HG02943 (cell line): ENCODE results near the gene RNGTT.

Source experiments
- ATAC-seq: cut with Tn5 transposase; IDR thresholded peaks from one replicate; pipeline ENCODE4 v1.9.1; 2021; ENCODE audit warnings: mild to moderate bottlenecking, low read depth, moderate library complexity; ENCODE audit not compliant: unreplicated experiment

RNGTT gene

DNA sequence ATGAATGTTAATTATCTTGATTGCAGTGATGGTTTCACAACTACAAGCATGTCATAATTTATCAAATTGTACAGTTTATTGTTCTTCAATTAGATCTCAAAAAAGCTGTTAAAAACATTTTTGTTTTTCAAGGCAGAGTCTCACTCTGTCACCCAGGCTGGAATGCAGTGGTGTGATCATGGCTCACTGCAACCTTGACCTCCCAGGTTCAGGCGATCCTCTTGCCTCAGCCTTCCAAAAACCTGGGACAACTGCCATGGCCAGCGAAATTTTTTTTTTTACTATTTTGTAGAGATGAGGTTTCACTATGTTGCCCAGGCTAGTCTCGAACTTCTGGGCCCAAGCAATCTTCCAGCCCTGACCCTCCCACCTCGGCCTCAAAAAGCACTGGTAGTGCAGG lies 286.1 kb downstream of the RNGTT start:
- ATAC-seq: no peak

DNA sequence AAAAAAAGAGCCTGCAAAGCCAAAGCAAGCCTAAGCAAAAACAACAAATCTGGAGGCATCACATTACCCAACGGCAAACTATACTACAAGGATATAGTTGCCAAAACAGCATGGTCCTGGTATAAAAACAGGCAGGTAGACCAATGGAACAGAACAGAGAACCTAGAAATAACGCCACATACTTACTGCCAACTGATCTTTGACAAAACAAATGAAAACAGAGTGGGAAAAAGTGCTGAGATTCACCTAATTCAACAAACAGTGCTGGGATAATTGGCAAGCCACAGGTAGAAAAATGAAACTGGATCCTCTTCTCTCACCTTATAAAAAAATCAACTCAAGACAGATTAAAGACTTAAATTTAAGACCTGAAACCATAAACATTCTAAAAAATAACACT lies 291.8 kb downstream of the RNGTT start:
- no peak for ATAC-seq

DNA sequence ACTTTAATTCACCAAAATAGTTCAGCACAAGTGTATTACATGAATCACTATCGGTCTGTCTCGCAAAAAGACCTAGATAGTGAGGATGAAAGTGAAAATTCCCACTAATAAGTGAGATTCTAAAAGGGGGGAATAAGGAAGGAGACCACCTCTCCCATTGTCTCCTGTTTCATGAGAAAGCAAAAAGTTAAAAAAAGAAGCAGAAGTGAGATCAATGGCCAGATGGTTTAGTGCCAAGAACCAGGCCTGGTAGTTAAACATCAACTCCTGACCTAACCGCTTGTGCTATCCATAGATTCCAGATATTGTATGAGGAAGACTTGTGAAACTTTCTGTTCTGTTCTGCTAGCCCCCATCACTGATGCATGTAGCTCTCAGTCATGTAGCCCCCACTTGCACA lies 293.0 kb downstream of the RNGTT start:
- ATAC-seq: no peak

DNA sequence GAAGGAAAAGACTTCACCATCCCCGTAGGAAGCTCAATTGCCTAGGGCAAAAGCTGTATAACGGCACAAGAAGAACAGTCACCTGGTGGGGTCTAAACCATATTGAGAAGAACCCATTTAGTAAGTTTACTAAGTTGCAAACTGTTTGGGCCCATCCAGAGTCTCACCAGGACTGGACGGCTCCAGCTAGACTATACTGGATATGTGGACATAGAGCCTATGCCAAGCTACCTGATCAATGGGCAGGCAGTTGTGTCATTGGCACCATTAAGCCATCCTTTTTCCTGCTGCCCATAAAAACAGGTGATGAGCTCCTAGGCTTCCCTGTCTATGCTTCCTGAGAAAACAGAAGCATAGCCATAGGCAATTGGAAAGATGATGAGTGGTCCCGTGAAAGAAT lies 293.9 kb downstream of the RNGTT start:
- no peak for ATAC-seq

DNA sequence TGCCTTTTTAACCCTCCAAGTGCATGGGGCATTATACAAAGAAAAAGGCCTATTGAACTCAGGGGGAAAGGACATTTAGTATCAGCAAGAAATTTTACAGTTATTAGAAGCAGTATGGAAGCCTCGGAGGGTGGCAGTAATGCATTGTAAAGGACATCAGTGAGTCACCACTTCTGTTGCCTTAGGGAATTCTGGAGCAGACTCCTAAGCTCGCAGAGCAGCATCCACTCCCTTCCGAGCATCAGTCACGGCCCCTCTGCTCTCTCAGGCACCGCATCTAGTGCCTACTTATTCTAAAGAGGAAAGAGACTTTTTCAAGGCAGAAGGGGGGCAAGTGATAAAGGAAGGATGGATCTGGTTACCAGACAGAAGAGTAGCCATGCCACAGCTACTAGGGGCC lies 296.5 kb downstream of the RNGTT start:
- no peak for ATAC-seq

DNA sequence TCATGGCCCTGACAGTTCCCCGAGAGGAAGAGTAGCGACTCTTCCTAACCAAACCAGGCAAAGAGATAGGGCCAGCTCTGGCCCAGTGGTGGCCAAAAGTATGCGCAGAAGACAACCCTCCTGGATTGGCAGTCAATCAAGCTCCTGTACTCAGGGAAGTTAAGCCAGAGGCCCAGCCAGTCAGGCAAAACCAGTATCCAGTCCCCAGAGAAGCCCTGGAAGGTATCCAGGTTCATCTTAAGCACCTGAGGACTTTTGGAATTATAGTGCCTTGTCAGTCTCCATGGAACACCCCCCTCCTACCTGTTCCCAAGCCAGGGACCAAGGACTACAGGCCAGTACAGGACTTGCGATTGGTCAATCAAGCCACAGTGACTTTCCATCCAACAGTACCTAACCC lies 298.3 kb downstream of the RNGTT start:
- ATAC-seq: no peak

DNA sequence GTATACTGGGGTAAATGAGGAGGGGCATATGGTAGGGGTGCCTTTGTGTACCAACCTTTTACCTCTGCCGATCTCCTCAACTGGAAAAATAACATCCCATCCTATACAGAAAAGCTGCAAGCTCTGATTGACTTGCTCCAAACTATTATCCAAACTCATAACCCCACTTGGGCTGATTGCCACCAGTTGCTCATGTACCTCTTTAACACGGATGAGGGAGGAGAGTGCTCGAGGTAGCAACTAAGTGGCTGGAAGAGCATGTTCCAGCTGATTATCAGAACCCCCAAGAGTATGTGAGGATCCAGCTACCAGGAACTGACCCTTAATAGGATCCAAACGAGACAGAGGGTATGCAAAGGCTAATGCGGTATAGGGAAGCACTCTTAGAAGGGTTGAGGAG lies 299.6 kb downstream of the RNGTT start:
- no peak for ATAC-seq

DNA sequence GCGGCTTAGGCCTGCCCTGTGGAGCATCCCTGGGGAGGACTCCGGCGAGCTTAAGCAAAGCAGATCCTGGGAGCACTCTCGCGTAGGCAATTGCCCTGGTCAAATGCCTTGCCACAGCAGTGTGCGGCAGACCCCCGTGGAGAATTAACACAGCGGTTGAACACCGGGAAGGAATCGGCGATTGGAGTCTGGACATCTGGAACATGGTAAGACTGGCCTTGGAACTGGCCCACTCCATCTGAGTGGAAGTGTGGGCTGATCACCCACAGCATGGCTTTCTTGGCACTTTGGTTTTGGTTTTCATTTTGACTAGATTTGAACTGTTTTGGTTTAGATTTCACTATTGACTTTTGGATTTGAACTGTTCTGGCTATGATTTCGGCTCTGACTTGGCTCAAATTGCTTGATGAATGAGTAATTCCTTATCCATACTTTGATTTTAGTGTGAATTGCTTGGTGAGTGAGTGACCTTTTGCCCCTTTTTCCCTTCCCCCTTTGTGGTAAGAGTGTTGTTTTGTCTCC lies 300.7 kb downstream of the RNGTT start:
- peak; percentile 54 for ATAC-seq

DNA sequence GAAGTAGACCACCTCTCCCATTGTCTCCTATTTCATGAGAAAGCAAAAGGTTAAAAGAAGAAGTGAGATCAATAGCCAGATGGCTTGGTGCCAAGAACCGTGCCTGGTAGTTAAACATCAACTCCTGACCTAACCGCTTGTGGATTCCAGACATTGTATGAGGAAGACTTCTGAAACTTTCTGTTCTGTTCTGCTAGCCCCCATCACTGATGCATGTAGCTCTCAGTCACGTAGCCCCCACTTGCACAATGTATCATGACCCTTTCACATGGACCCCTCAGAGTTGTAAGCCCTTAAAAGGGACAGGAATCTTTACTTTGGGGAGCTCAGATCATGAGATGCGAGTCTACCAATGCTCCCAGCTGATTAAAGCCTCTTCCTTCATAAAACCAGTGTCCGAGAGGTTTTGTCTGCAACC lies 301.2 kb downstream of the RNGTT start:
- ATAC-seq: peak; percentile 77

DNA sequence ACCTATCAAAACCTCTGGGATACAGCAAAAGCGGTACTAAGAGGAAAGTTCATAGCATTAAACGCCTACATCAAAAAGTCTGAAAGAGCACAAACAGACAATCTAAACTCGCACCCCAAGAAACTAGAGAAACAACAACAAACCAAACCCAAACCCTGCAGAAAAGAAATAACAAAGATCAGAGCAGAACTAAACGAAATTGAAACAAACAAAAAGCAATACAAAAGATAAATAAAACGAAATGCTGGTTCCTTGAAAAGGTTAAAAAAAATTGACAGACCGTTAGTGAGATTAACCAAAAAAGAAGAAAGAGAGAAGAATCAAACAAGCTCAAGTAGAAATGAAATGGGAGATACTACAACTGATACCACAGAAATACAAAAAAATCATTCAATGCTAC lies 302.3 kb downstream of the RNGTT start:
- ATAC-seq: no peak

DNA sequence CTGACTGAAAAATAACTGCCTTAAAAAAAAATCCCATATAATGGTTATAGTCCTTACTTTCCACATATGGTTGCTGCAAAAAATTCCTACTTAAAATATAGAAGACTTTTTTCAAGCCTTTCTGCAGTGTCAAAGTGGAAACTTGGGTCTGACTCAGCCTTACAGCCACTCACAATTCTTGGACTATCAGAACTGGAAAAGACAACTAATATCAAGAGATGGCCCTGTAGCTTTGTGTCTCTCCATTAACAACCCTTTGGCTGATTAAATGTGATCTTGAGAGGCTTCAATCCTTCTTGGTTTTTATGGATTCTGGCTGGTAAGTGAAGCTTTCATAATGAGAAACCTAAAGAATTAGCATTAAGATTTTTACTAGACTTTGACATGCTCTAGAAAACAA lies 307.8 kb downstream of the RNGTT start:
- no peak for ATAC-seq

DNA sequence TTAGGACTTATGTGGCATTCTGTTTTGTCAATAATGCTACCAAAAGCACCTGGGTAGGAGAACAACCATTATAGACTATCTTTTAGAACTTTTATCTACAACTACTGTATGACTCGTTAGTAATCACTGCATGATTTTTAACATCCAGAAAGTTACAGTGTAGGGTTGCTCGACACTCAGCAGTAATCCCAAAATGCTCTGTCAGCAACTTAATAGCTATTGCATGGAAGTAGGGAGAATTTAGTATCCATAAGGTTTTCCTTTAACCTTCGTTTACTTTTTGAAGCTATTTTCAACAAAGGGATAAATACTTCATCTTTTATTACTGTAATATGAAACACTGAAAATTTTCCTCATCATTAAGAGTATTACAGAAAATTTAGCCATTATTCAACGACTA lies 309.5 kb downstream of the RNGTT start:
- no peak for ATAC-seq

DNA sequence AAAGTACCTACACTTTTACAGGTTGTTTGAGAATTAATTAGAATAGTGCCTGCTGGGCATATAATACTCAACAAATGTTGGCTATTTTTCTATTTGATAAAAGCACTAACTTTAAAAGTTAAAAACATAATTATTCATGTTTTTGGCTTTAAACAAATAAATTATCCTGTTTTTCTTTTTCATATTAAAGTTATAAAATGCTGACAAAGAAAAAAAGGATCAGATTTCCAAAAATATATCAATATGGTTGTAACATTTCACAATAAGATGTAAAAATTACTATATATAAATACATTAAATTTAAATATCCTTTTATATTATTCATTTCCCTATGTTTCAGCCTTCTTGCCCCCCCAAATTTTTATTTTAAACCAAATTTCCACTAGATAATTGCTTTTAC lies 312.0 kb downstream of the RNGTT start:
- no peak for ATAC-seq

DNA sequence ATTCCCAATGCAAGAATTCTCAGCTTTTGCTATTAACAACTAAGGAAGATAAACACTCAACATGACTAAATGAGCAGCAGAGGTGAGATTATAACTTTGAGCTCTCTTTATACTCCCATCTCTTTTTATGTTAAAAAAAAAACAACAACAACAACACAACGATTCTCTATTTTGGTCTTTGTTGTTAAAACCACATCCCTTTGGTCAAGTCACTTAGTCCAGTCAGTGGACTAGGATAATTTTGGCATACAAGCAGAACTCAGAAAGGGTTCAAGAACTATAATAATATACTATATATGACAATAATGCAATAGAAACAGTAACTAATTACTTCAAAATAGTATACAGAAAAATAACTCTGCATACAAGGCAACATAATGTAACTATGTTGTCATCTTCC lies 312.4 kb downstream of the RNGTT start:
- ATAC-seq: no peak

DNA sequence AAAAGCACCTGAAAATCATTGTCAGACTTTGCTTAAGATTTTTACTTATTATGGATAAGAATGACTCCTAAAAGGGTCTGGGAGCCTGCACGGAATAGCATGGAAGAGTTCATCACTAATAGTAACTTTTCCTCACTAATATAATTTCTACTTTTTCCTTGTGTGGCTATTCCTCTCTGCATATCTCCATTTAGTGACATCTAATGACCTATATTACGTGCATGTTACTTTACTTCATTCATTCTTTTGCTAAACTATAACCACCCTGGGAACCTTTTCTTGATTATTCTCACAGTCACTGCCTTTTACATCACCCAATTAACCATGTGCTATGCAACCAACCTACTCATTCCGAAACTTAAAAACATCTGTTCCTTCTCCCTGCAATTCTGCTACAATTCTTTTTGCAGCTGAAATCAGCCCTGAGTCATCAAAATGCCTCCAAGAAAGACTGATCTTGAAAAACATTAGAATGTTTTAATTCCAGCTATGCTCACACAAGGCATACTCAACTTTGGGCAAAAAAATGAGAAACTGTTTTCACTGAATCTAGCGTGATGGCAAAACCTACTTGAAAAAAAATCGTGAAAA lies 313.3 kb downstream of the RNGTT start:
- peak; percentile 95 for ATAC-seq

DNA sequence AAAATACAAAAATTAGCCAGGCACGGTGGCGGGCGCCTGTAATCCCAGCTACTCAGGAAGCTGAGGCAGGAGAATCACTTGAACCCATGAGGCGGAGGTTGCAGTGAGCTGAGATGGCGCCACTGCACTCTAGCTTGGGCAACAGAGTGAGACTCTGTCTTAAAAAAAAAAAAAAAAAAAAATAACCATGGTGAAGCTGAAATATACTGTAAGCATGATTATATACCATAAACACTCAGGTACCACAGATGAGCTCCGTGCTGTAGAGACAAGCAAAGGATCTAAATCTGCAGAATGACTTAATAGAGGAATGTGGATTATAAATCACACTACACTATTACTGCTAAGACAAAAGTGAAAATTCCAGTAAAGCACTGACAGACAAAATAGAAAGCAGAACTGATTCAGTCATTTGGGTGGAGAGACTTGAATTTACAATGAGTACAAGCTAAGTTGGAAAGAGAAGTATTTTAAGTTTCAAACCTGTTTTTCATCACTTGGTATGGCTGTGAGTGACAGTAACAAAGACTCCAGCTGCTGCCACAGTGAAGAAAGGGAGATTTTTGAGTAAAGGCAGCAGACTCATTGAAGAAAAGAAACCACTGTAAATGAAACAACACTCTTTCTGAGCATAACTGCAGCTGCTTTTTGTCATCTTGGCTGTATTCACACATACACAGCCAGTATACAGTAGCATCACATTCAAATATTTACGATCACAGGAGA lies 322.1 kb downstream of the RNGTT start:
- peak; percentile 93 for ATAC-seq

DNA sequence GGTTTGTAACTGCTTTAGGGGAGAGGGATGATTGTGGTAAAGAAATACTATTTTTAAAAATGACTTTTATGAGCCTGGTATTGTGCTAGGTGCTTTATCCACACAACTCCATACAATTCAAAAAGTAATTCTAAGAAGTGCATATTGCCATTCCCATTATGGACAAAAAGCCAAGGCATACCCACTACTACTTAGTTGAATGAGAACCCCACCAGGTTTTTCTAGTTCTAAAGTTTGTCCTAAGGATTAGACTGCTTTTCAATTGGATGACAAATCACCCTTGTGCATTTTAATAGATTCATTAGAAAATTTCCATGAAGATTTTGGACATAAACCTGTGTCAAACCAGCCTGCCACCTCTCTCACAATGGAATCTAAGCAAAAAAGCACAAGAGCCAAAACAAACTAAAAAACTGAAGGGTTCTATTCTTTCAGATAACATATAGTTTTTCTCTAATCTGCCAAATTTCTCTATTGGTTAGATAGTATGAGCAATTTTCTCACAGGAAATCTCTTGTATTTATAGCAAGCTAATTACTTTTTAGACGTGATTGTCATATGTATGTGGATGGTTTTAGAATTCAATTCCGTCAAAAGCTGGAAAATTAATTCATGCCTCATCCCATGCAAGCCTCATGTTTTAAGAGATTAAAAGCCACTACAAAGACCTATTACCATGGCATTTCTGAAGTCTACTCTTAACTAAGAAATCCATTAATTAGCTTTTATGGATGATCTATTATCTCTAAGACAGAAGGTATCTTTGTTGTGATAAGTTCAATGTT lies 325.5 kb downstream of the RNGTT start:
- ATAC-seq: no peak

DNA sequence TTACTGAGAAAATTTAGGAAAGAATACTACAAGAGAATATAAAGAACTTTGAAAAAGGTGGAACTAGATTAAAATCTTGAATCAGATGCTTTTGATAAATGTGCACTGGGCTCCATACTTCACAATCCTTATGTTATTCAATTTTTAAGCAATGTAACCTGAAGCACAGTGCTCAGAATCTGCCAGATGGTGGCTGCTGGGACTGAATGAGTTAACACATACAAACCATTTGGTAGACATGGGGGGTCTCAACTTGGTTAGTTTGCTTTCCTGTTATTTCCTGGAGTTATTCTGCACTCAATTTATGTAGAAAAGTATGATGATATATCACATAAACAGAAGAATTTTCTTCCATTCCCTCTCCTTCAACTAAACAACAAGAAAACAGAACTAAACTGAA lies 326.5 kb downstream of the RNGTT start:
- ATAC-seq: no peak

DNA sequence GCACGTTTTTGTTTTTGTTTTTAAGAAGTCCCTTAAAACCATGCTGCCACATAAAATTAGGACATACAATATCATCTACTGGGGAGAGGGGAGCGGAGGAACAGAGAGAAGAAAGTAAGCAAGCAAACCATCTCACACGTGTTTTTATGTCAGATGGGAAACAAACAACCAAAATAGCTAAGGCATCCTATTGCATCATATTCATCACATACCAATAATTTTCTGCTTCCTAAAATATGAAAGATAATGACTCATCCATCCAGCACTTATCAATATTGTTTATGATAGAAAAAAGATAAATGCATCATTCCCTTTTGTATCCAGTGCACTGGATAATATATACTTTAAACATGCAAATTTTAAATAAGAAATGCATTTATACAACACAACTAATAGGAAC lies 329.6 kb downstream of the RNGTT start:
- ATAC-seq: no peak

DNA sequence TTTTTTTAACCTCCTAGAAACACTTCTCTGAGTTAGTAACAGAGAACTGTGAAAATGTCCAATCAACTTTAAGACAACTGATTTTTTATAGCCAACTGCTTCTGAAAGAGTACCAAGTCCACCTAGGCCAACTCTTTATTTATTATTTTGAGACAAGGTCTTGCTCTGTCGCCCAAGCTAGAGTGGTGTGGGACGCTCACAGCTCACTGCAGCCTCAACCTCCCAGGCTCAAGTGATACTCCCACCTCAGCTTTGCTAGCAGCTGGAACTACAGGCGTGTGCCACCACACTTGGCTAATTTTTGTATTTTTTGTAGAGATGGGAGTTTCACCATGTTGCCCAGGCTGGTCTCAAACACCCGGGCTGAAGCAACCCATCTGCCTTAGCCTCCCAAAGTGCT lies 331.6 kb downstream of the RNGTT start:
- ATAC-seq: no peak

DNA sequence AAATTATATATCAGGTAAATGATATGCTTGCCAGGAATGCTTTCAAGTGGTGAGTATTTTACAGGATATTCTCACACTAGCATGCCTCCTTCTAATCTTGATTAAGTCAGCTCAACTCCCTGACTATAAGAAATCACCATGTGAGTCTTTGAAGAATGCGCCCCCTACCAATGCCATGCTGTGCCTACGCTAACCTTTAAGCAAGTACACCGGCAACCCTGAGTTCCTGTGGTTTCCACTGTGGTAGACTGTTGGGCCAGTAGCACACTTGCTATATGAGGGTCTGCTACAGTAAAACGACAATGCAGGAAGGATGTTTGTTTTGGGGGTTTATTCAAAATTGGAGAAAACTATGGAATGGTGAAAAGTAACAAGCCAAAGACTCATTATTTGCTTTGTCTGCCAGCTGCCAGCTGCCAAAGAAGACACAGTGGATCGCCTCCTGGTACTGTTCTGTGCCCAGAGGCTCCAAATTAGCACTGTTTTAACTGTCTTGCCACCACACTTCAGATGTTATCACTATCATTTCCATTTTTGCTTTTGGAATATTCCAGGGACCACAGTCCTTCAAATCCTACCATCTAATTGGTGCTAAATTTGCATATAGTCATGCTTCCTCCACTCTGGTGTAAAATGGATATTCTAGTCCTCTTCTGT lies 333.5 kb downstream of the RNGTT start:
- ATAC-seq: no peak
